ENCODE measurements around the gene KRT15.

The KRT15 gene

GRCh38 chr17:41518789-41519449 is at the start of gene KRT15:
Gene KRT15 (minus strand): TSS chr17:41518890. CDS start chr17:41518827, 63 bp downstream.
- DNase-seq, result no peak

- DNase-seq, result peak; percentile 2 to 18
Measured at GRCh38 chr17:41567317-41567716, 48.6 kb upstream of the KRT15 start.

GRCh38 chr17:41565338-41565737 is 46.6 kb upstream of the KRT15 start:
- no peak for DNase-seq

GRCh38 chr17:41563607-41564170 is 45.0 kb upstream of the KRT15 start:
- no peak for DNase-seq

GRCh38 chr17:41561554-41561953 is 42.9 kb upstream of the KRT15 start:
- no peak for DNase-seq

- DNase-seq, result no peak
Measured at GRCh38 chr17:41559548-41559947, 40.9 kb upstream of the KRT15 start.

GRCh38 chr17:41556931-41557330 is 38.2 kb upstream of the KRT15 start:
- no peak for DNase-seq

GRCh38 chr17:41556306-41556705 is 37.6 kb upstream of the KRT15 start:
- DNase-seq, result no peak

GRCh38 chr17:41555105-41555887 is 36.6 kb upstream of the KRT15 start:
- DNase-seq, result no peak

- DNase-seq, result no peak
Measured at GRCh38 chr17:41553987-41554680, 35.4 kb upstream of the KRT15 start.

- DNase-seq, result no peak
Measured at GRCh38 chr17:41553176-41553575, 34.5 kb upstream of the KRT15 start.

- no peak for DNase-seq
Measured at GRCh38 chr17:41552455-41552854, 33.8 kb upstream of the KRT15 start.

- DNase-seq, result no peak
Measured at GRCh38 chr17:41551365-41551764, 32.7 kb upstream of the KRT15 start.

- no peak for DNase-seq
Measured at GRCh38 chr17:41549596-41550039, 30.9 kb upstream of the KRT15 start.

- peak; percentile 77 to 87 for DNase-seq
Measured at GRCh38 chr17:41548844-41549595, 30.3 kb upstream of the KRT15 start.

- peak in 1 of 2 donors; percentile 14 for DNase-seq
Measured at GRCh38 chr17:41547921-41548843, 29.5 kb upstream of the KRT15 start.

- DNase-seq, result no peak
Measured at GRCh38 chr17:41547378-41547841, 28.7 kb upstream of the KRT15 start.

GRCh38 chr17:41546819-41547218 is 28.1 kb upstream of the KRT15 start:
- DNase-seq, result no peak

GRCh38 chr17:41545829-41546410 is 27.2 kb upstream of the KRT15 start:
- no peak for DNase-seq

GRCh38 chr17:41544935-41545334 is 26.2 kb upstream of the KRT15 start:
- no peak for DNase-seq

- DNase-seq, result no peak
Measured at GRCh38 chr17:41544491-41544892, 25.8 kb upstream of the KRT15 start.

All from CD4-positive, alpha-beta T cell treated with Interferon alpha-2 for 1 hour (primary cell).